Breast epithelium (tissue), 3 donors: ENCODE results near the gene DPAGT1.

ENCODE experiments used
- POLR2A ChIP-seq: fragments of 450-650 bp; IDR thresholded peaks from one replicate; pipeline ENCODE4 v1.6.1; 2016; ENCODE audit warnings: antibody characterized with exemption, mild to moderate bottlenecking, moderate library complexity
- TF ChIP-seq, protein P1 (sequence below), 3 donors: fragments of 450-650 bp; IDR thresholded peaks; one replicate each; pipeline ENCODE4 v1.5.1; 2016 to 2017; ENCODE audit warnings: antibody characterized with exemption in 3 of 3, mild to moderate bottlenecking in 3 of 3, moderate library complexity in 3 of 3

DNA sequence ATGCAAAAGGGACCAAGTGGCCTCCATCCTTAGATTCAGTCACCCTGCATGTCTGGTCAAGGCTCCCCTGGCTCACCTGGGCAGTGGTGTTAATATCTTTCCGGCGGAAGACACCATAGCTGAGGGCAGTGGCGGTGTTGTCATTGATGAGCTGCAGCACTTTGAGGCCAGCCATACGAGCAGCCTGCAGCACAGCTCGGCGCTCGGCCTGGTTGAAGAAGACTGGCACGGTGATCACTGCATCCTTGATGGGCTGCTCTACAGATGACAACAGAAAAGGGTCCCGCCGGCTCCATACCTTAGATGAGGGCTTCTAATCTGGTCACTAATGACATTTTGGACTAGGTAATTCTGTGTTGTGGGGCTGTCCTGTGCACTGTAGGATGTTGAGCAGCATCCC is 47.2 kb downstream of the DPAGT1 start:
- TF ChIP-seq, protein P1, sequence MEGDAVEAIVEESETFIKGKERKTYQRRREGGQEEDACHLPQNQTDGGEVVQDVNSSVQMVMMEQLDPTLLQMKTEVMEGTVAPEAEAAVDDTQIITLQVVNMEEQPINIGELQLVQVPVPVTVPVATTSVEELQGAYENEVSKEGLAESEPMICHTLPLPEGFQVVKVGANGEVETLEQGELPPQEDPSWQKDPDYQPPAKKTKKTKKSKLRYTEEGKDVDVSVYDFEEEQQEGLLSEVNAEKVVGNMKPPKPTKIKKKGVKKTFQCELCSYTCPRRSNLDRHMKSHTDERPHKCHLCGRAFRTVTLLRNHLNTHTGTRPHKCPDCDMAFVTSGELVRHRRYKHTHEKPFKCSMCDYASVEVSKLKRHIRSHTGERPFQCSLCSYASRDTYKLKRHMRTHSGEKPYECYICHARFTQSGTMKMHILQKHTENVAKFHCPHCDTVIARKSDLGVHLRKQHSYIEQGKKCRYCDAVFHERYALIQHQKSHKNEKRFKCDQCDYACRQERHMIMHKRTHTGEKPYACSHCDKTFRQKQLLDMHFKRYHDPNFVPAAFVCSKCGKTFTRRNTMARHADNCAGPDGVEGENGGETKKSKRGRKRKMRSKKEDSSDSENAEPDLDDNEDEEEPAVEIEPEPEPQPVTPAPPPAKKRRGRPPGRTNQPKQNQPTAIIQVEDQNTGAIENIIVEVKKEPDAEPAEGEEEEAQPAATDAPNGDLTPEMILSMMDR (IDR thresholded peaks at IDR 0.05) = no peak
- TF ChIP-seq POLR2A = no peak
